Mucosa of stomach (tissue), 1 donor: Measurements from ENCODE around the gene MTR.

Experiments used
- H3K27me3 ChIP-seq: one replicate; pipeline ENCODE4 v1.7.0; 2013; ENCODE audit warnings: mild to moderate bottlenecking, low read length; ENCODE audit not compliant: control insufficient read depth, insufficient read depth
- H3K36me3 ChIP-seq: one replicate; pipeline ENCODE4 v1.7.0; 2013; ENCODE audit warnings: low read length; ENCODE audit not compliant: control insufficient read depth, insufficient read depth
- H3K4me1 ChIP-seq: one replicate; pipeline ENCODE4 v1.7.0; 2013; ENCODE audit warnings: mild to moderate bottlenecking, low read length; ENCODE audit not compliant: control insufficient read depth, insufficient read depth
- H3K4me3 ChIP-seq: one replicate; pipeline ENCODE4 v1.7.0; 2013; ENCODE audit warnings: low read length
- H3K9ac ChIP-seq: one replicate; pipeline ENCODE4 v1.7.0; 2013; ENCODE audit warnings: mild to moderate bottlenecking, low read length, moderate library complexity
- H3K9me3 ChIP-seq: one replicate; pipeline ENCODE4 v1.7.0; 2013; ENCODE audit warnings: mild to moderate bottlenecking, low read length, moderate library complexity; ENCODE audit not compliant: control insufficient read depth
- donor health status: Pancreatic carcinoma.

The MTR gene

DNA sequence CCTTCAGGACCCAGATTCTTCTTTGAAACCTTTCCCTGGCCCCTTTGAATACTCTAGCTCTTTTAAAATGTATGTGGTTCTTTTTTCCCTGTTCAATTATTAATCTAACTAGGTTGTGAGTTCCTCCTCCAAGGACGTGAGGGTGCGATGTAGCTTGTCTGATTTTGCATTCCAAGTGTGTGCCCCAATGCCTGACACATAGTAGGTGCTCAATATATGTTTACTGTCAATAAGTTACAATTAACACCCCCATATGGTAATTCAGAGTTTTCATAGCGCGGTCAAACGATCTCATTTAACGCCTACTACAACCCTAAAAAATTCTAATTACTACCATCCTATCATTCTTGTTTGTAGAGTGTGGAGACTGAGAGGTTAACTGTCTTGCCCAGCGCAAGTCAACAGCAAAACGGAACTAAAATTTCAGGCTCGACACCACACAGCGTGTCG, 482 bp upstream of the MTR start:
- Histone ChIP-seq H3K36me3 (no peaks in the 10 kb centered on the region), H3K9ac (peak overlapping the region; percentile 86), H3K4me1 (no peaks in the 10 kb centered on the region), H3K9me3 (no peaks in the 10 kb centered on the region), H3K4me3 (peak overlapping the region; percentile 85), H3K27me3 (no peaks in the 10 kb centered on the region)

DNA sequence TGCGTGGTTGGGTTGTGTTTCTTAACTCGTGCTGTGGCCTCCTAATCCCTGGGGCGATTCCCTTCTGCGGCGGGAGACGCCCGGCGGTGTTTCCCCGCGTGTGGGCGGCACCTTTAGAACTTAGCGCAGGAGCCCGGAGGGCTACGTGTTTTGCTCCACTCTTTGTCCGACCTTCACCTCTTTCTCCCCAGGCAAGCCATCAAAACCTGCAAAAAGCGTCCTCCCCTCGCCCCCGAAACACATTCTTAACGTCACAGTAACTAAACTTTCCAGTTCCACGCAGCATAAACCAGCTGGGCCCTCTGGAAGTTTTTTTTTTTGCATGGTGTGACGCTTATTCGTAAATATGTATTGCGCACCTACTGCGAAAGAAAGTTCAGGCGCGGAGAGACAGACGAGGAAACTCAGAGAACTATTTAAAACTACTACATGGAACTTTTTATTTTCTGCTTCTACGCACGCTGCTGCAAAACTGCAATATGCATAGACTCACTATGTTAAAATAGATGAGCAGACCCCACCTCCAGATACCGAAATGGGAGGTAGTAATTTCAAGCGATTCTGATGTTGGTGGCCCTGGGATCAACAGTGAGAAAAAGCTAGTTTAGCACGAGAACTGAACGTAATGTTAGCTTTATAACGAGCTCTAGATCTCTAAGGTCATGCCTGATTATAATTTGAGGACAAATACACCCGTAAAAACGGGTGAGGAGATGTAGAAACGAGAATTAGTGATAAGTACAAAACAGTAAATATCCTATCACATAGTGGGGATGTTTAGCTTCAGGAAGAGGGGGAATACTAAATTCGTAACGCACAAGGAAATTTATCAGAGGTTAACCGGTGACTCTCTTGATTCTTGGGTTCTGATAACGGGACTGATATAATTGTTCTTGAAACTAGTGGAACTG, 920 bp downstream of the MTR start:
- H3K36me3 ChIP-seq, result no peaks in the 10 kb centered on the region
- H3K4me3 ChIP-seq, result peak overlapping the region; percentile 85
- H3K9me3 ChIP-seq, result no peaks in the 10 kb centered on the region
- peak overlapping the region; percentile 86 for H3K9ac ChIP-seq
- H3K4me1 ChIP-seq, result peaks cover 12% of the 10 kb centered on the region
- H3K27me3 ChIP-seq, result no peaks in the 10 kb centered on the region

DNA sequence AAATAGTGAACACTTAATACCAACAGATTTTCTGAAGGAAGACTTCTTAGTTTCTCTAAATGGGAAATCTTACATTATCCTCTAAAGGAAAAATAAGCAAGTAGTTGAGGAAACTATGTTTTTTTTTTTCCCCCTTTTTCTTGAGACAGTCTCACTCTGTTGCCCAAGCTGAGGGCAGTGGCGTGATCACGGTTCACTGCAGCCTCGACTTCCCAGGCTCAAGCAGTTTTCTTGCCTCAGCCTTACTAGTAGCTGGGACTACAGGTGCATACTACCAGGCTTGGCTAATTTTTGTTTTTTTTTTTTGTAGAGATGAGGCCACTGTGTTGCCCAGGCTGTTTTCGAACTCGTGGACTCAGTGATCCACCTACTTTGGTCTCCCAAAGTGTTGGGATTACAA, 3.9 kb downstream of the MTR start:
- no peaks in the 10 kb centered on the region for H3K27me3 ChIP-seq
- no peak overlapping the region for H3K9ac ChIP-seq
- H3K4me1 ChIP-seq, result peaks cover 21% of the 10 kb centered on the region
- no peaks in the 10 kb centered on the region for H3K36me3 ChIP-seq
- H3K9me3 ChIP-seq, result no peaks in the 10 kb centered on the region
- no peak overlapping the region for H3K4me3 ChIP-seq

DNA sequence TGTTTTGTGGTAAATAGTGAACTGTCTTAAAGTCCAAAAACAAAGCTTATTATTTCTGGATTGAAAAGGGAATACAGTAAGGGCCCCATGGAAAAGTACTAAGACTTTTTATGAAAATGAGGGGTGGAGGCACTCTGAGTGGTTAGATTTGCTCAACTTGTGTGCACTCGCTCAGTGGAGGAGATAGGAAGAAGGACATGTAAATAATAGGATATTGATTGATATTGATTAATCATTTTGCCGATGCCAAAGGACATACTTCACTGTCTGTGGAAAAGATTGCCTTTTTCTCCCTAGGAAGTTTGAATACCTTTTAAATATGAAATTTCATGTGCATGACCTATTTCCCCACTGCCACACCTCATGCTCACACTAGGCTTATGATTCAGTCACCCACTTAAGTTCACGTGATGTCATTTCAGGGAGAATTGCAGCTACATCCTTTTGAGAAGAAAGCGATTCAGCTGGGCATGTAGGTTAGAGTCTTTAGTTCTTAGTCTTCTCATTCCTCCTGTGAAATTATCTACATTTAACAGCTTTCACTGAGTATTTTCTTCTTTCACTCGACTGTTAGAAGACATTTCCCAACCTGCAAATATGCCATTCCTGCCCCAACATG, 5.0 kb downstream of the MTR start:
- Histone ChIP-seq H3K27me3 (no peaks in the 10 kb centered on the region), H3K4me1 (peaks cover 21% of the 10 kb centered on the region), H3K9me3 (no peaks in the 10 kb centered on the region), H3K9ac (no peak overlapping the region), H3K4me3 (no peak overlapping the region), H3K36me3 (no peaks in the 10 kb centered on the region)

DNA sequence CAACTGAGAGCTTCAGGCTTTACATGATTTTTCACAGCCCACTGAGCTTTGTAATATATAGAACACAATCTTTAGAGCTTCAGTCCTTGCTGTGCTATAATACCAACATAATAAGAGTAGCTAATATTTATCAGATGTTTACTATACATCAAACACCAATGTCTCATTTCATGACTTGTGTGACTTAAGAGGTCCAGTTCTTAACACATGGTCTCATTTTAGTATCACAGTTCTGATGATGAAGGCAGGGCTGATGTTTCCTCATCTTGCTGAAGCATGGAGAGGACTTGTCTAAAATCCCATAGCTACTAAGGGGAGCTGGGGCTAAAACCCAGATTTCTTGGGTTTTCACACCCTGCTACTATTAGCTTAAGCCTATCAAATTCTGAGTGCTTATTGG, 5.5 kb downstream of the MTR start:
- Histone ChIP-seq H3K9me3 (no peaks in the 10 kb centered on the region), H3K27me3 (no peaks in the 10 kb centered on the region), H3K9ac (no peak overlapping the region), H3K4me1 (peaks cover 21% of the 10 kb centered on the region), H3K4me3 (no peak overlapping the region), H3K36me3 (no peaks in the 10 kb centered on the region)

DNA sequence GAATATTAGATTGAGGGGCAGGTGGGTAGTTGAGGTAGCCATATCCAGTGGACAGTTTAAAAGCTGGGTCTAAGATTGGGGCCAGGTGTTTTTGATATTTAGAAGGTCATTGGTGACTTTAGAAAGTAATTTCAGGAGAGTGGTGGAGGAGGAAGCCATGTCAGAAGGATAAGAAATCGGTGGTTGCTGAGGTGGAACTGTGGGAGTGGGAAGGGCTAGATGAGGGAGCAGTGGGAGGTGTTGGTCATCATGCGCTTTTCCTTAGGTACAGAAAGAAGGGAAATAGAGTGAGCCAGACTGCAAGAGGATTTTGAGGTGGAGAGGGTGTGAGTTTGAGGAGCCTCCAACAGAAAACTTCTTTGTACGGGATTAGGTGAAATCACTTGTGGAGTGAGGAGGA, 7.2 kb downstream of the MTR start:
- Histone ChIP-seq H3K4me3 (no peak overlapping the region), H3K9ac (no peak overlapping the region), H3K27me3 (no peaks in the 10 kb centered on the region), H3K9me3 (no peaks in the 10 kb centered on the region), H3K36me3 (no peaks in the 10 kb centered on the region), H3K4me1 (peaks cover 21% of the 10 kb centered on the region)

DNA sequence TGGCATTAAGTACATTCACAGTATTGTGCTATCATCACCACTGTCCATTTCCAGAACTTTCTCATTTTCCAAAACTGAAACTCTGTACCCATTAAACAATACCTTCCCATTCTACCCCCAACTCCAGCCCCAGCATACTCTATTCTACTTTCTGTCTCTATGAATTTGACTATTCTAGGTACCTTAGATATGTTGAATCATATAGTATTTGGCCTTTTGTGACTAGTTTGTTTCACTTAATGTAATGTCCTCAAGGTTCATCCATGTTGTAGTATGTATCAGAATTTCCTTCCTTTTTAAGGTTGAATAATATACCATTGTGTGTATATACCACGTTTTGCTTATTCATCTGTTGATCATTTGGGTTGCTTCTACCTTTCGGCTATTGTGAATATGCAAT, 11.5 kb downstream of the MTR start:
- H3K9ac ChIP-seq, result no peak overlapping the region
- no peaks in the 10 kb centered on the region for H3K36me3 ChIP-seq
- H3K4me3 ChIP-seq, result no peak overlapping the region
- peaks cover 6% of the 10 kb centered on the region for H3K4me1 ChIP-seq
- no peaks in the 10 kb centered on the region for H3K27me3 ChIP-seq
- H3K9me3 ChIP-seq, result no peaks in the 10 kb centered on the region

DNA sequence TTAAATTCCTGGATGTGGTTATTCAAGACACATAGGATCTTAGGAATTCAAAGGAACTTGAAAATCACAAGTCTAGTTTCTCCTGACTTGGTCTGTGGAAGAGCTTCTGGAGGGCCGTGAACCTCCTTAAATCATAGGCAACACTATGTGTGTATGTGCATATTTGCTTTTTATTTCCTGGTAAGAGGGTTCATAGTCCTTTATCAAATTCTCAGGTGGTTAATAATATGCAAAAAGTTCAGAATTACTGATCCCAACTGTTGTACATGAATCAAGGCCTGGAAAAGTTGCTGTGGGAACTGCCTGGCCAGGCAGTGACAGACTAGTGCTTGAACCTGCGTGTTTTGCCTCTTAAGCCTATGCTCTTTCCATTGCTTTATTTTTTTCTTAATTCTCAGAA, 12.9 kb downstream of the MTR start:
- no peaks in the 10 kb centered on the region for H3K36me3 ChIP-seq
- H3K9me3 ChIP-seq, result no peaks in the 10 kb centered on the region
- peaks cover 3% of the 10 kb centered on the region for H3K4me1 ChIP-seq
- H3K4me3 ChIP-seq, result no peak overlapping the region
- no peak overlapping the region for H3K9ac ChIP-seq
- H3K27me3 ChIP-seq, result no peaks in the 10 kb centered on the region

DNA sequence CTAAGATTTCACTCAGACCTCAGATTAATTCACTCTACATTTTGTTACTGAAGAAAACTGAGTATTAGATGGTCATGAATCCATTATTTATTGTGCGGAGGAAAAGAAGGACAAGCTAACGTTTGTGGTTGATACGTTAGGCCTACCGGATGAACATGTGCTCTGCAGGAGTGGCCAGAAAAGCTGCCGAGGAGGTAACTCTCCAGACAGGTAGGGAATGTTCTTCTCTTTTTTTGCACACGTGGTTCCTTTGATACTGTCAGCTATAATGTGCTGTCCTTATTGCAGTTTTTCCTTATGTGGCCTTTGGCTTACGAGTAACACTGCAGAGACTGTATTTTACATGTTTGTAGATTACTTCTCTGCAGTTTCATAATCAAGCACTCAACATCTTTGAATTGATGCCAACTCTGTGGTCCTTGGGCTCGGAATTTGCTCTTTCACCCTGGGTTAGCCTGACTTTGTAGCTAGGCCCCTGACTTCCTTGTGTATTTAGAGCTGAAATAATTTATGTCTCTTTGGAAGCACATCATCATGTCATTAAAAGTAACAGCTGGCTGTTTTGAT, 13.6 kb downstream of the MTR start:
- peaks cover 3% of the 10 kb centered on the region for H3K4me1 ChIP-seq
- no peaks in the 10 kb centered on the region for H3K9me3 ChIP-seq
- no peaks in the 10 kb centered on the region for H3K27me3 ChIP-seq
- no peak overlapping the region for H3K9ac ChIP-seq
- no peak overlapping the region for H3K4me3 ChIP-seq
- no peaks in the 10 kb centered on the region for H3K36me3 ChIP-seq

DNA sequence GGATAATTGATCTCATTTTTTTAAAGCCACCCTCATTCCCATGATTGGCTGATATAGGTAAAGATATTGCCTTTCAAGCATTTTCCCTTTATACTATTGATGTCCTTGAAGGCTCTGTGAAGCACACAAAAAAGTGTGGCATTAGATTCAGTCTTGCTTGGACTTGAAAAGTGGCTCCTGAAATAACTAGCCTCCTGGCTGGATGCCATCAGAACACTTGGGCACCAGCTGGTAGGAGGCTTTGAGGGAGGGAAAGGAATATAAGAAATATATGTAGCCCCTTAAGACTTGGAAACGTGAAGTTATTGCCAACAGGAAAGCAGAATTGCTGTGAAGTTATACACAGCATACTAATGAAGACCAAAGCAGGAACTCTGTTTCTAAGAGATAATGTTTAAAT, 14.1 kb downstream of the MTR start:
- Histone ChIP-seq H3K4me1 (peaks cover 3% of the 10 kb centered on the region), H3K9ac (no peak overlapping the region), H3K36me3 (no peaks in the 10 kb centered on the region), H3K9me3 (no peaks in the 10 kb centered on the region), H3K4me3 (no peak overlapping the region), H3K27me3 (no peaks in the 10 kb centered on the region)

DNA sequence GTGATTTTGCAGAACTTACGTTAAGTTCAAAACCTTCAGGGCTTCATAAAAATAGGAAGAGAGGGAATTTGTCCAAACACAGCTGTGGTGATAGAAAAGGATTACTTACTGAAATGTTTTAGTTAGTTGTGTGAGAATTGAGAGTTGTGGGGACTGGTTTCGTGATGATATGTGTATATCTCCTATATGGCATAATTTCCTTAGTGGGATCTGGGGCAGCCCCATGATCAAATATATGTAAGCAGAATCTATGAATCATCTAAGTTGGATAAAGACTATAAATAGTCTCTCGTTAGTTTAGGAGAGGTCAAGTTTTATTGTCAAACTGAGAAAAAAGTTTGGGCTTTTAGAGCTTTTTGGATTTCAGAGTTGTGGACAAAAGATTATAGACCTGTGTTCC, 14.9 kb downstream of the MTR start:
- no peak overlapping the region for H3K9ac ChIP-seq
- H3K4me1 ChIP-seq, result peaks cover 3% of the 10 kb centered on the region
- H3K36me3 ChIP-seq, result no peaks in the 10 kb centered on the region
- H3K27me3 ChIP-seq, result no peaks in the 10 kb centered on the region
- no peak overlapping the region for H3K4me3 ChIP-seq
- H3K9me3 ChIP-seq, result no peaks in the 10 kb centered on the region

DNA sequence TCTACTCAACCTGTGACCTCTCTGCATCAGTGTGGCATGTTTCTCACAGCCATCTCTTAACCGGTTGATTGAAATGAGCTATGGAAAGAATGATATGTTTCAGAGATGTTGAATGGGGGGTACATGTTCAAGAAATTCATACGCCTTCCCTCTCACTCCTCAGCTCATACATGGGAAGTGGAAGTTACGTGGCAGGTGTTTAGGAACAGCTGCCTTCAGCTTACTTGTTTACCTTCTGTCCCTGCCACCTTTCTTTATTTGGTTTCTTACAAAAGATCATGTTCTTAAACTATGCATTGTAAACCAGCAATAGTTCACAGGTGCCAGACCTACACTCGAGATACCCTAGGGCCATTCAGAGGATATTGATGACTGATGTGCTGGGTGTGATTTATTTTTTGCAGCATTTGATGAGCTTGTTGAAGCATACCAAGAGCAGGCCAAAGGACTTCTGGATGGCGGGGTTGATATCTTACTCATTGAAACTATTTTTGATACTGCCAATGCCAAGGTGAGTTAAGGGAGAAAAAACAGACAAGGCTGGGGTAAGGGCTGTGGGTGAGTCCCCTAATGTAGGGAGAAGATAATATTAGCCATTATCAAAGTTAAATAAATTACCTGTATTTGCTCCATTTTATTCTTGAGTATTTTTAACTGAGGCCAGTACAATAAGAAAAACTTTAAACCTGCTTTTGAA, 17.4 kb downstream of the MTR start:
- peaks cover 3% of the 10 kb centered on the region for H3K4me1 ChIP-seq
- H3K4me3 ChIP-seq, result no peak overlapping the region
- H3K9ac ChIP-seq, result no peak overlapping the region
- no peaks in the 10 kb centered on the region for H3K27me3 ChIP-seq
- peaks cover 6% of the 10 kb centered on the region for H3K36me3 ChIP-seq
- no peaks in the 10 kb centered on the region for H3K9me3 ChIP-seq
